CD1c-positive myeloid dendritic cell (primary cell): ENCODE measurements around the gene CTSC.

Source experiments
- DNase-seq: peaks from one replicate; pipeline ENCODE4 v3.0.0-alpha.2; 2016; ENCODE audit errors: extremely low spot score

Gene CTSC

DNA sequence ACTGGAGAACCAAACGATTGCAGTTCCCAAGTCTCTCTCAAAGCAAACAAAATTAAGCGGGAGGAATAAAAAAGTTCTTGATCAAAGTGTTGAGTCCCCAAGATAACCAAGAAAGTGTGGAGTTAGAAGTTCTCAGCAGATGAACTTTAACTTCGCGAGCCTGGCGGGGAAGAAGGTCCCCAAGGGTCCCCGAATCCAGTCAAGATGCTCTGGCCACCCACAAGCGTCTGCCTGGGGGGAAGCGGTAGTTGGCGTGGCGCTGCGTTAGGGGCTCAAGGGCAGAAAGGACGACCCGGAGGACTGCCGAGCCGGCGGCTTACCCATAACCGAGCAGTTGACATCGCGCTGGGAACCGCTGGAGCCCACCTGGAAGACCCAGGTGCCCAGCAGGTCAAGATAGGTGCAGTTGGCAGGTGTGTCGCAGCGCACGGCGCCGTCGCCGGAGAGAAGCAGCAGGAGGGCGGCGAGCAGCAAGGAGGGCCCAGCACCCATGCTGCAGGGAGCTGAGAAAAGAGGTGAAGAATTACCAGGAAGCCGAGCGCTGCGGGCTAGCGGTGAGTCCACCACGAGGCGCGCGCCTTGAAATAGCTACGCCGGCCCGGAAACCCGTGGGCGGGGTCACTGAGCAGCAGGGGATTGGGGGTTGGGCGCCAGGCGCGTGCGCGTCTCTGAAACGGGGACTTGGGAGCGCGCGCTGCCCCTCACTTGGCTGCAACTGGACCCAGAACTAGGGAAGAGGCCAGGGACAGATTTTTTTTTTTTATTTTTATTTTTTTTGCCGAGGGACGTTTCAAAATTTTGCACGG, at the start of gene CTSC:
Gene CTSC (minus strand): TSS at position 556 of the 806 bp plus-strand sequence. CDS start 64 bp downstream, at position 492.
- peak; percentile 94 for DNase-seq

DNA sequence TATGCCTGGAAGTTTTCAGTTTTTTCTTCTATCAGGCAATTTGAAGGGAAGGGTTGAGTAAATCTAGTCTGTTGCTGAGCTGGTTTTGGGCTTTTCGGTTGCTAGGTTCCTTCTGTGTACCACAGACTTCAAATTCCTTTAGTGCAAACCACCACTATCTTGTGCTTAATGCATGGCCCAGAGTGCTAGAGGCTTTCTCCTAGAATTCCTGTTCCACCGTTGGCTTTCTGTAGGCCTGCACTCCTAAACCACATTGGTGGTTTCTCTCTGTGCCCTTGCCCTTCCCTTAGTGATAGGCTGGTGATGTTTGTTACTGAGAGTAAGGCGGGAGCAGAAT, 47.1 kb upstream of the CTSC start:
- no peak for DNase-seq

DNA sequence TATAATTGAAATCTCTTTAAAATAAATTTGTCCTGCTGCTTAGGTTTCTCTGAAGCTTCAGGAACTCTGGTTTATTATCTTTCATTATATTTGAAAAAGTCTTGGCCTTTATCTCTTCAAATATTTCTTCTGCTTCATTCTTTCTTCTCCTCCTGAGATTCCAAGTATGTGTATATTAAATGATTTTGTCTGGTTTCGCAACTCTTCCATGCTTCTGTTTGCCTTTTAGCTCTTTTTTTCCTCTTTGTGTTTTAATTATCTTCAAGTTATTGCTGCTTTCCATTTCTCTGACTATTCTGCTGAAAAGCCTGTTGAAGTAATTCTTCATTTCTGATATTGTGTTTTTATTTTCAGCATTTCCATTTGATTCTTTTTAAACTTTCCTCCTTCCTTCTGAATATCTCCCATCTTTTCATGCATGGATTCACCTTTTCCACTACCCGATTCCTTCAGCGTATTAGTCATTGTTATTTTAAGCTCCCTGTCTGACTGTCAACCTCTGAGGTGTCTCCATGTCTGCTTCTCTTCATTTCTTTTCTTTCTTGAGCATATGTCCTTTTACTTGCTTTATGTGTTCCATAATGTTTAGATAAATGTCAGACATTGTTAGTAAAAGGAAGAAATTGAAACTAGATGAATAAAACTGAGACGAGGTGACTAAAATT, 46.6 kb upstream of the CTSC start:
- no peak for DNase-seq

DNA sequence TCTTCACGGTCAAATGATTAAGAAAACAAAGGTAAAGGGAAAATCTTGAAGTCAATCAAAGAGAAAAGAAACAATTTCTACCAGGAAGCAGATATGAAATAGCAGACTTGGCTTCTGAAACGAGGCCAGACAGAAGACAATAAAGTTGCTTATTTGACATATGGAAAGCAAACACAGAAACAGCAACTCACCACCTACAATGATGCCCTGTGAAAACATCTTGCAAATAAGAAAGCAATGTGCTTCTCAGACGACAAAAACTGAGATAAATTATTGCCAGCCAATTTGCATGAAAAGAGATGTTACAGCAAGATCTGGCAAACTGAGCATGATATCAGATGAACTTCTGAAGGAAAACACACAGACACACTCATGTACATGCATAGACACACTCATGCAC, 45.9 kb upstream of the CTSC start:
- no peak for DNase-seq

DNA sequence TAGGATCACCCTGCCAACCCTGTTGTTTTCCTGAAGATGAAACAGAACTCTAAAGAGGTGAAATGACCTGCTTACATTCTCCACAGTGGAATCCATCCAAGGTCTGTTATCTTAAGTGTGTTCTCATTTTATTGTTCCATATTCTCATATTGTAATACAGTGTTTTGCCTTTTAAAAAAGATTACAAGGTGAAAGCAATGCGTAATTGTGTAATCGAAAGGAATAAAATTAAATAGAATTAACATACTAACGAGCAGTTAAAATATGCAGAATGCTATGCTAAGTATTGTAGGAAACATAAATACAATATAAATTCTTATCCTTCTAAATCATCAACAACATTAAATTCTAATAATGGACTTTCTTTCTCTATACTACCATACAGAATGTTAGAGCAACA, 41.6 kb upstream of the CTSC start:
- no peak for DNase-seq

DNA sequence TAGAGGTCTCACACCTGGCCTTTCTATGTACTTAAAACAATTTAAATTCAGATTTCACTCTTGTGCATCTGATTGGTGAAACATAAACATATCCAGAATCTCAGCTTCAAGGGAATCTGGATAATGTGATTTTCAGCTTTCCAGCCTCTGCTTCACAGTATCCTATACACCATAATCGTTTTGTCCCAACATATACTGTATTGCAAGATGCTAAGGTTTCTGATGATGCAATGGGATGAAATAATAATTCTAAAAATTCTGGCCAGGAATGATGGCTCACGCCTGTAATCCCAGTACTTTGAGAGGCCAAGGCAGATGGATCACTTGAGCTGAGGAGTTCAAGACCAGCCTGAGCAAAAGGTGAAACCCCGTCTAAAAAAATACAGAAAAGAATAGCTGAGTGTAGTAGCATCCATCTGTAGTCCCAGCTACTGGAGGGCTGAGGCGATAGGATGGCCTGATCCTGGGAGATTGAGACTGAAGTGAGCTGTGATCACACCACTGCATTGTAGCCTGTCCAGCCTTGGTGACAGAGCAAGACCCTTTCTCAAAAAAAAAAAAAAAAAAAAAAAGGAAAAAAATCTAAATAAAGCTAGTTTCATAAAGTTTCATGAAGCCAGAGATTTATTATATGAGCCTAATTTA, 41.0 kb upstream of the CTSC start:
- no peak for DNase-seq

DNA sequence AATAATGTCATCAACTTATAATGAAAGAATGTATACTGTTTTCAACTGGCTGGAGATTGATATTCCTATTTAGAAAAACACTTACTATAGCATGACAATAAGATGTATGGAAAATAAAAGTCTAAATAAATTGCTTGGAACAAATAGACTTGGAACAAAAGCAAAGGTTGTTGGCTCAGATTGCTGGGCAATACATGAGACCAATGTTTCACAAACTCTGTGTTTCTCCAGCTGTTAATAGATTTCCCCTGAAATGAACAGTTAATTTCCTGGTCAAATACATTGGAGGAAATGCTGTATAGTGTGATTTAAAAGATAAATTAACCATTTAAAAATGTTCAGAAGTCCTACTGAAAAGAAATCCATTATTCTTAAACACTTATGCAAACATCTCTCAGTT, 40.1 kb upstream of the CTSC start:
- DNase-seq: no peak

DNA sequence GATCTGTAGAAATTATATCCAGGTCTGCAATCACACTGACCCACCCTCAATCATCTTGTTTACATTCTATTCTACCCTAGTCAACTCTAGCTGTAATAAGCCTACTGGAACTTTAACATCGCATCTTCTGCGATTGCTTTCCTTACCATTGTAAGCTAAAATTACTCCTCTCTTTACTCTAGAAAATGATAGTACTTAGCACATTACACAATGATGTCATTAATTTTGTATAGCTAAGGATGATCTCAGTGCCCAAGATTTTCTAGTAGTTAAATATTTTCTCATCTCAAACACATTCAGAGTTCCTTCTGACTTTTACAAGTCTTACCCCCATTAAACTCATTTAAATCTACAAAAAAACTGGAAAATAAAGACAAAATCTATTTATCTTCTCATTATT, 39.6 kb upstream of the CTSC start:
- no peak for DNase-seq

DNA sequence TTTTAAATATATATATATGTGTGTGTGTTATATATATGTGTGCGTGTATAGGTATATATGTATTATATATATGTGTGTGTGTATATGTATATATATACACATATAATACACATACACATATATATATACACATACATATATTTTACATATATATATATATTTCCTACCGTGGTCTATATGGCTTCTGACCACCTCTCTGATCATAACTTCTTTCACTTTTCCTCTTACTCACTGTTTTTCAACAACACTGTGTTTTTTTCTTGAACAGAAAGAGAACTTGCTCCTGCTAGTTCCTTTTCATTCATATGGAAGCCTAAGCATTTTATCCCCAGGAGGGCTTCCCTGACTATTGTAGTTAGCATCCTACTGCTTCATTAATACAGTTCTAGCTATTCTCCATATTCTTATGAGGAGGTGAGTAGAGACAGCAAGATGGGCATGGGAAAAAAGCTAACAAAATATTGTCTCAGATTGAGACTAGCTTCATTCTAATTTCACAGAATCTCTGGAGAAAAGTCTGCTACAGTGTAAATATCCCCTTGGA, 38.5 kb upstream of the CTSC start:
- DNase-seq: no peak

DNA sequence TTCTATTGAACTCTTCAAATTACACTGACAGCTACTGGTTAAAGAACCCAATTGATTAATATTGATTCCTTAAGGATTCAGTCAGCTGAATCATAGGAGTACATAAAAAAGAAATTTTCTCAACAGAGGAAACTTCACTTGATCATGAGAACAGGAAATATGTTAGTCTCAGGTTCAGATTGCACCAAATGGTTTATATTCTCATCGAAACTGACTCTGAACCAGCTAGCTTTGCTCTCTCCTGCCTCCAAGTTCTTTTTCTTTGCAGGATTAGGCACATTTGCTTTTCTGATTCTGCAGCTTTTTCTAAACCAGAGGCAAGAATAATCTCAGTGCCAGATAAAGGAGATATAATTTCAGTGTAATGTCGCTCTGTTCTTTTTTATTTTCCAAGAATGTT, 33.2 kb upstream of the CTSC start:
- no peak for DNase-seq

DNA sequence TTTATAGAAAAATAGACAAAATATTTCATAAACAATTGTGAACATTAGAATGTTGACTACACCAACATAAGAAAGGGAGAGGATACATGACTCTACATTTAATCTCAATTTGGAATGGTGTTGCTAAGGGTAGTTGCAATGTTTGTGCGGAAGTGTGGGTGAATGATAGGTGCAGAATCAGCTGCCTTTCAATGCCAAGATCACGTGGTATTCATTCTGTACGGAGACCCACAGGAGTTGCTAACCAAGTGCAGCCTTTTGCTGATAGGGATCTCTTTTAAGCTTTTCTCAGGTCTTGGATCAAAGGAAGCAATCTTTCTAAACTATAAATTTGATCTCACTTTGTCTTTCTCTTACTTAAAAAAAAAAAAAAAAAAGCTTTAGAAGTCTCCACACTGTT, 29.8 kb upstream of the CTSC start:
- no peak for DNase-seq

DNA sequence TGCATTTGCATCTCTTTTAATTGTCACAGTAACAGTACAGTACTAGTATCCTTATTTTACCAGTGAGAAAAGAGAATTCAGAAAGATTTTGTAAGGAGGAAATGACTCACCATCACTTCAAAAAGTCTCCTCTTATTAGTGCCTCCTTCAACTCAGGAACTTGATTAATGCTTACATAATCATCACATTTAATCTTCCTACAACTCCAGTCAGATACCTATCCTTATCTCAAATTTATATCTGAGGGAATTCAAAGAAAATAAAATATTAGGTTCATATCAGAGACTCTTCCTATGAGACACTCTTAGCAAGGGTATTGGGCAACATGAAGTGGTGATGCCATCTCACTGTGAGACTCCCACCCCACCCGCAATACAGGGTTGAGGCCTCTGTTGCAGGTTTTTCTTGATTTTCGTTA, 26.1 kb upstream of the CTSC start:
- peak; percentile 57 for DNase-seq

DNA sequence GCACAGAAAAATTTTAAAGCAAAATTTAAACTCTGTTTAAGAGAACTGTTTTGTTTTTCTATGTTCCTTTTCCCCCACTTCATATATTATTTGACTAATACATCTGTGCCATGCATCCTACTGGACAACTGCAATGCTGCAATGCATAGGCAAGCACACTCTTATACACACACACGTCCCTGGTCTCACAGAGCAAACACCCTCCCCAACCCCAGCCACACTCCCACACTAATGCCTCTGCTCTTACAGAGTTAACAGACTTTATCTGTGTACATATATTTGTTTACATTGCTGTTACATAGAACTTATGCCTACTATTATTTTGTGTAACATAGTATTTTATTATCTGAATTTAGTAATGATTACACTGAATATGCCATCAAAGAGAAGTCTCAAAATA, 25.5 kb upstream of the CTSC start:
- DNase-seq: no peak

DNA sequence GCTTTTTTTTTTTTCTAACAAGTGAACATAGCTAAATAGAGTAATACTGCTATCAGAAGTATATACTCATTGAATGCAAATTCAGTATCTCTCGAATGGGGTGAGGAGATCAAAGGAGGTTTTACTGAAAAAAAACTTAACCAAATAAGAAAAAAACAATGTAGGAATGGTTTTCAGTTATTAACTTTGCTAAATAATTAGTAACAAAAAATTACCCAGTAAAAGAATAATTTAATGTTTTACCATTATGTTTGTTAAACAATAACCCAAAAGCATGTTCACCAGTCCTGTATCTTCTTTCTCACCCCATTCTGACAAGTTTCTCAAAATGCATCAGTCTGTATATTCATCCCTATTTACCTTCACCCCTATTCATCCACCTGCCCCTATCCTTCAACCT, 22.6 kb upstream of the CTSC start:
- no peak for DNase-seq

DNA sequence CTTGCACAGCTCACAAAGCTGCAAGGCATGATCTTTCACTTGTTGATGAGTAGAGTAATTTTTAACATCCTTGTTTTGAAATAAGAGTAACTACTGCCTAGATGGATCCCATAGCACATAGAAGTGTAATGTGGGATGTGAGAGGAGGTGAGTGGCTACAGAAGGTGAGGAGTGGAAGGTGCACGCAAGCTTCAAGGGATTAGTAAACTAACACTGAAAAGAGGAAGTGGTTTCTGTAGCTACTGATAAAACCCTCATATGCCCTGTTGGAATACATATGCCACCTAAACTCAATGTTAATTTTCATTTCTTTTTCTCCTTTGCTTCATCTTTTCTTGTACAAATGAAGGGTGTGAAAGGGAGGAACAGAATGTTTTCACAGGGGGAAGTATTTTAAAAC, 22.0 kb upstream of the CTSC start:
- peak; percentile 52 for DNase-seq

DNA sequence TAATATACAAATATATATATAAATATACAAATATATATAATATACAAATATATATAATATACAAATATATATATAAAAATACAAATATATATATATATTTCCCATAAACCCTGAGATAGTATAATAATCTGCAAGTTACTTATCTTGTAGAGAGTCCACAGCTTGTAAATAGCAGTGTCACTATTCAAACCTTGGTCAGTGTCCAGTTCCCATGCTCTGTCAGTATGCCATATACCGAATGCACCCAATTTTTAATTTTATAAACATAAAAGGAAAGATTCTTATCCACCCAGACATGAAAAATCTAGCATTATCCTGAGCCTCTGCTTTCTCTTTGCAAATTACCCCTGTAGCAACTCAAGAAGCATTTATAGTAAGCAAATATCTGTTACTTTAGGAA, 21.6 kb upstream of the CTSC start:
- no peak for DNase-seq

DNA sequence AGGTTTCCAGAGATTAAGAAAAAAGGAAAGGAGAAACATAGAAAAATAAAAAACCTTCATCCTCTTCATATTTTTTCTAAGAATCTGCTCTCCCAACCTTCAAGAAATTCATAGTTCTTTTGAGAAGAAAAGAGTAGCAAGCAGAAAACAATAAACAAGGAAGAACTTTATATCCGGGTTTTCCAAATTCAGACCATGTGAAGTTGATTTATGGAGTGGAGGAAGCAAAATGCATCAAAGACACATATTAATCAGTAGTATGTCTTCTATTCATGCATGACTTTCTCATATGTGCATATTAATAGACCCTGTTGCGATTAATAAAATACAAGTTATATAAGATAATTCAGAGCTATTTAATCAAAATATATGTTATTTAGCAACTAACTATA, 20.5 kb upstream of the CTSC start:
- DNase-seq: no peak

DNA sequence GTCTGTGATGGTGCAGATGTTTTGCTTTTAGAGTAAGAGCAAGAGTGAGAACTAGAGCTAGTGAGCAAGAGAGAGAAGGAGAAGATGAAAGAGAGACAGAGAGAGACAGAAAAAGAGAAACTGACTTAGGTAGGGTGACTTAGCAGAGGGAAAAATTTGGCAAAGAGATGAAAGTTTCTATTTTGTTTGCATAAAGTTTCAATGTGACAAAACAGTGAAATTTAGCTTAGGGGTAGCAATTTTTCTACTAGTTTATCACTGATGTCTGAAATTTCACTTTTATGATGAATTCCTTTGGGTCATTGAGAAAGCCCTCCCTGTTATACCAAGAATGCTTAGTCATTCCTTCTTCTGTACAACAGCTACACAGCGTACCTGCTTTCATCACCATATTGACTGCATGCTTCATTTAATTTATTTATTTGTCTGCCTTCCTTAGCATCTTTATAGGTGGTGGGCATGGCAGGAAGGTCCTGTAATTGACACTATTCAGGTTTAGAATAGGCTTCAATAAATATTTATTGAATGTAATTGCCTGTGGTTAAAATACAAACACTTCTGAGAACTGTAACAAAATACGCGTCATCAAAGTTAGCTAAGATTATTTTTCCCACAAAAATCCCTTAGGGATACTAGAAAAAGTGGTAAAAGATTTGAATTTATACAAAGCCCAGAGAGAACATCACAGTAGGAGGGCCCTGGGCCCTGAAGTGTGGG, 19.9 kb upstream of the CTSC start:
- DNase-seq: no peak

DNA sequence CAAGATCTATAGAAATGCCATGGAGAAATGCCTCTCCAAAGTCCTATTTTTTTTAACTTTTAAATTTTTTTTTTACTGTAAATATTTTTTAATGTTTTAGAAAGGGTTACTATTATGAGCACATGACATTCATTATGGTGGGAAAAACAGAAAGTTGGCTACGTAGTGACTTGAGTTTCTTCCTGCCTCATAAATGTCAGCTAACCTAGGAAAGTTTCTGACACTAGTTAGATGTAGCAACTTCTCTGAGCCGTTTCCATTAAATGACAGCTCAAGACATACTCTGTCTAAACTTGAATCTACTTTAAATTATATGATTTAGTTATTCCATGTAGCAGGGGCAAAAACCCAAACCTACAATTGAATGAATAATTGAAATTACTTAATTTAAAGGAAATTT, 18.4 kb upstream of the CTSC start:
- DNase-seq: peak; percentile 69

DNA sequence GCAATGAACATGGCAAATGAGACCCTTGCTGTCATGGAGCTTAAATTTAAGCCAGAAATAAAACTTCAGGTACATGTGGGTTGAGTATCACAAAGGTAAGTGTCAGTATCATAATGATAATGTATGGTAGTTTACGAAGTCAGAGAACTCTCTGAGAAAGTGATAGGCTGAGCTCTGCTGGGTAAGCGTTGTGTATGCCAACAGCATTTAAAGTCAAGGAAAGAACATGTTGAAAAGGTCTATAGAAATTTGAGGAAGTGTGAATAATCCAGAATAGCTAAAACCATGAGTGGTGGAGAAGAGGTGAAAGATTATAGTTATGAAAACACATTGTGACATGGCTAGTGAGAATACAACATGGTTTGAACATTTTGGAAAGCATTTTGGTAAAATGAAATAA, 17.4 kb upstream of the CTSC start:
- peak; percentile 52 for DNase-seq

DNA sequence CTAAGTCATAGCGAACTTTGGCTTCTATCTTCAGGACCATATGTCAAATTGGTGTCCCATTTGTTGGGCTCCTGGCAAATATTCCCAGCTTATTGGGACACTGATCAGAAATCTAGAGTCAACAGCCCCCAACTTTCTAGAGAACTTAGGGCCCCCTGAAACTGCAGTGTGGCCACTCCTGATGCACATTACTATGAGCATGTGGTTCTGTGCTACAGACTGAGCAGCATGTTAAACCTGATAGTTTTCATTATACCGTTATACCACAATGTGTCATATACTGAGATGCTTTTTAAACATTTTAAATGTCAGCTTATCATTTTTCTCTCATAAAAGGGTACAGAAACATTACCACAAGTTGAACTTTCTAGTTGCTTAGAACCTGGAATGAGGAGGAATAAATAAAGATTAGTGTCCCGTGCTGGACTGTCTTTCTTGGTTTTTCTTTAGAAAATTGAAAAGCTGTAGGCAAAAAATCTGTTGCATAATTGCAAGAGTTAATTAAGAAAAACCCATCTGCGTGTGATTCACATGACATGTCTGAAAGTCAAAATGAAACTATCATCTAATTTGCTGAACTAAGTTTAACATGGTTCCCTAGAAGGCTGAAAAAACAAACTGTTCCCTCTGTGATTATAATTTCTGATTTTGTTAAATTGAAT, 16.4 kb upstream of the CTSC start:
- DNase-seq: peak; percentile 71

DNA sequence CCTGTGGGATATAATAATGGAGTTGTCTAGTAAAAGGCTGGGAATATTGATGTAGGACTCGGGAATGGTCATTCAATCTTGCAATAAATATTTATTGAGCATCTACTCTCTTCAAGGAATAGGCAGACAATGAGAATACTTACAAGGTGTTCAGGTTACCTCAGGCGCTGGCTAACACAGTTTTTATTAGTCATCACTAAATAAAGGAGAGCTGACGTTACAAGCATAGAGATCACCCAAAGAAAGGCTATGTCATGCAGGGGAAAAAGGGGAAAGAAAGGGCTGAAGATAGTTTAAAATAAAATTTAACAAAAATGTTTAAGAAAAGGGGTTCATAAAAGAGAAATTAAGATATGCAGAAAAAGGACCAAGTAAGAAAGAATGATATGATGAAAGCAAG, 15.8 kb upstream of the CTSC start:
- no peak for DNase-seq
